GM23338 (cell line): ENCODE data around the gene PNPLA8. TPM values are rescaled to one million over a fixed set of nuclear protein-coding genes. Genes with fewer than 3 reads are reported as not detected.

Source experiments
- CREB1 ChIP-seq: fragments of 250-450 bp; sonication (Bioruptor Pico); IDR thresholded peaks from 2 replicates; pipeline ENCODE4 v1.5.0; 2020; ENCODE audit warnings: low read depth, mild to moderate bottlenecking, moderate library complexity
- CTCF ChIP-seq, 2 experiments: fragments of 200-600 bp in 1 of 2; sonication (generic) in 1 of 2; conservative IDR thresholded peaks; 2 replicates each; pipeline versions ENCODE4 v1.5.1 to v1.6.1; 2016 to 2017; ENCODE audit warnings: antibody characterized with exemption in 2 of 2, low read depth in 2 of 2, mild to moderate bottlenecking in 2 of 2, moderate library complexity in 1 of 2
- ETS1 ChIP-seq: IDR thresholded peaks from 2 replicates; pipeline ENCODE4 v1.6.1; 2016; ENCODE audit warnings: antibody characterized with exemption
- ZNF331 ChIP-seq: fragments of 250-450 bp; sonication (Bioruptor Pico); IDR thresholded peaks from 2 replicates; pipeline ENCODE4 v1.5.0; 2020; ENCODE audit warnings: low read depth, mild to moderate bottlenecking, moderate library complexity
- ZNF462 ChIP-seq: fragments of 250-450 bp; sonication (Bioruptor Pico); IDR thresholded peaks from 2 replicates; pipeline ENCODE4 v1.5.0; 2020; ENCODE audit warnings: mild to moderate bottlenecking, moderate library complexity
- polyA plus RNA-seq: library from polyadenylated mRNA; unstranded; fragments of >200 nt; fragmentation: Nextera tagmentation; extraction: Ambion mirVana; gene quantifications from 2 replicates; pipeline ENCODE4 v1.2.1, GENCODE V29; 2016
- total RNA-seq: library from RNA; depleted of rRNA; stranded (reverse); fragments of >200 nt; shearing (Covaris generic); gene quantifications from 2 replicates; pipeline ENCODE4 v1.2.3, GENCODE V29; 2014

Gene PNPLA8
- total and polyA plus RNA-seq, 2 experiments from 2014 or later, result 12.5 to 13.6 TPM

GRCh38 chr7:108455998-108456677 is 69.8 kb downstream of the PNPLA8 start, which contains the start of gene NRCAM (continued):
- no peak for TF ChIP-seq ZNF462
- TF ChIP-seq CTCF (conservative IDR thresholded peaks at IDR 0.05; ENCODE audit: low read depth in 2 of 2), result no peak
- TF ChIP-seq CREB1, result 0 out of 2 replicates have a peak, but pooled peaks have one; percentile 16
- no peak for TF ChIP-seq ZNF331 (CRISPR knock-in tag)
- no peak for TF ChIP-seq ETS1
